NT2/D1 (cell line): ENCODE data around the gene PRRC1.

Experiments used
- DNase-seq: peaks from one replicate; pipeline ENCODE4 v3.0.0-alpha.2; 2011; ENCODE audit warnings: low read depth, low spot score
- H3K27me3 ChIP-seq: 2 replicates; pipeline ENCODE4 v1.6.0; 2011; ENCODE audit warnings: mild to moderate bottlenecking; ENCODE audit not compliant: insufficient read length, insufficient read depth
- H3K36me3 ChIP-seq: 2 replicates; pipeline ENCODE4 v1.6.1; 2011; ENCODE audit warnings: mild to moderate bottlenecking, low read length, mixed read lengths; ENCODE audit not compliant: insufficient read depth, insufficient read length
- H3K4me1 ChIP-seq: 2 replicates; pipeline ENCODE4 v1.5.1; 2011; ENCODE audit not compliant: insufficient read depth, insufficient read length
- H3K4me3 ChIP-seq: 2 replicates; pipeline ENCODE4 v1.5.1; 2011; ENCODE audit warnings: low read depth; ENCODE audit not compliant: insufficient read length
- H3K9ac ChIP-seq: 2 replicates; pipeline ENCODE4 v1.6.0; 2011; ENCODE audit warnings: low read depth; ENCODE audit not compliant: insufficient read length
- H3K9me3 ChIP-seq: 2 replicates; pipeline ENCODE4 v1.5.1; 2011; ENCODE audit warnings: mild to moderate bottlenecking, low read length; ENCODE audit not compliant: insufficient read depth
- SUZ12 ChIP-seq: IDR thresholded peaks from 2 replicates; pipeline ENCODE4 v1.6.1; 2011; ENCODE audit not compliant: insufficient read length, insufficient read depth; ENCODE audit errors: extremely low read depth
- YY1 ChIP-seq: IDR thresholded peaks from 2 replicates; pipeline ENCODE4 v1.6.1; 2011; ENCODE audit not compliant: insufficient read length, insufficient read depth
- ZNF274 ChIP-seq: IDR thresholded peaks from 2 replicates; pipeline ENCODE4 v1.6.1; 2011; ENCODE audit warnings: mild to moderate bottlenecking, low read depth, low read length

Gene PRRC1

GRCh38 chr5:127506616-127507015 lies 10.8 kb upstream of the PRRC1 start:
- no peak overlapping the region for H3K9ac ChIP-seq
- DNase-seq = no peak
- H3K9me3 ChIP-seq = no peaks in the 10 kb centered on the region
- no peaks in the 10 kb centered on the region for H3K4me1 ChIP-seq
- no peaks in the 10 kb centered on the region for H3K36me3 ChIP-seq
- TF ChIP-seq ZNF274 = no peak
- TF ChIP-seq YY1 = no peak
- no peak for TF ChIP-seq SUZ12
- no peaks in the 10 kb centered on the region for H3K27me3 ChIP-seq
- no peak overlapping the region for H3K4me3 ChIP-seq

DNA sequence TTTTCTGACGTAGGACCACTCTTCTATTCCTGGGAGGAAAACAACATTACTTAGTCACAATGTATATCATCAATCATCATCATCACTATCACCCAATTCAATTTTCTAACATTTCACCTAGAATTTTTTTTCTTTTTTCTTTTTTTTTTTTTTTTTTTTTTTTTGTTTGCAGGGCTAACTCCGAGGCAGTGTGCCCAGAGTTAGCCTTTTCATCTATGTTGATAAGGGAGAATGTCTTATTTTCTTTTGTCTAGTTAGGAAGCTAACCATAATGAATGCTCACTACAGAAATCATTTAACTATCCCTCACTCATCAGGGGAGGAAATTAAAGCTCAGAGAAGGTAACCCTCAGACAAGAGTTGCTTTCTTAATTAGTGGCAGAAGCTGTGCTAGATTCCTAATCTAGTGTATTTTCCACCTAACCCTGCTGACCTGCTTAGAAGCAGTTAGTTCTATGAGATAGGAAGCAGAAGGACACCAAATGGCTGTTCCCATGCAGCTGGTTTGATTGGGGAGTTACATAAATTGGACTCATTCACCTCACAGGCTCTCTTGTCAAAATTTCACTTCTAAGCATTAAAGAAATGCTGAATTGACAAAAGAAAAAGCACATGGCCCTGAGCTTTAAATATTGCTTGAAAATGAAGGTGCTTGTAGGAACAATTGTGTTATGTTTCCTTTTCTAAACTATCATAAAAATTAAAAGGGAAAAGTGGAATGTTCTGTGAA lies 8.6 kb upstream of the PRRC1 start:
- Histone ChIP-seq H3K36me3 (no peaks in the 10 kb centered on the region), H3K4me1 (no peaks in the 10 kb centered on the region), H3K9me3 (no peaks in the 10 kb centered on the region), H3K9ac (no peak overlapping the region), H3K4me3 (no peak overlapping the region), H3K27me3 (no peaks in the 10 kb centered on the region)
- no peak for DNase-seq
- TF ChIP-seq SUZ12 = no peak

- no peaks in the 10 kb centered on the region for H3K36me3 ChIP-seq
- H3K4me1 ChIP-seq = no peaks in the 10 kb centered on the region
- TF ChIP-seq SUZ12 (no peak), ZNF274 (no peak), YY1 (no peak)
- no peak overlapping the region for H3K9ac ChIP-seq
- no peak for DNase-seq
- H3K27me3 ChIP-seq = no peaks in the 10 kb centered on the region
- no peak overlapping the region for H3K4me3 ChIP-seq
- H3K9me3 ChIP-seq = no peaks in the 10 kb centered on the region
These were observed 4.0 kb upstream of the PRRC1 start for GRCh38 chr5:127513408-127513970.

DNA sequence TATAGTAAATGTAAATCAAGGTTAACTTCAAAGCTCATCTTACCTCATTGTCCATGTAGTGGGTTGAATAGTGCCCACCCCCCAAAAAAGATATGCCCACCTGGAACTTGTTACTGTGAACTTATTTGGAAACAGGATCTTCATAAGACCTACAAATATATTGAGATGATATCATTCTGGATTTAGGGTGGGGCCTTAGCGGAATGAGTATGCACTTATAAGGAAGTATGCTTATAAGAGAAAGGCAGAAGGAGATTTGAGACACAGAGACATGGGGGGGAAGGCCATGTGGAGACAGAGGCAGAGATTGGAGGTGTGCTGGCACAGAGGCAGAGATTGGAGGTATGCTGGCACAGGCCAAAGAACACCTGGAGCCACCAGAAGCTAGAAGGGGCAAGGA lies 2.6 kb upstream of the PRRC1 start:
- no peak for DNase-seq
- no peak overlapping the region for H3K9ac ChIP-seq
- H3K4me3 ChIP-seq = no peak overlapping the region
- no peaks in the 10 kb centered on the region for H3K4me1 ChIP-seq
- H3K36me3 ChIP-seq = peaks cover 12% of the 10 kb centered on the region
- 0 out of 2 replicates have a peak, but pooled peaks cover 3% of the 10 kb centered on the region for H3K9me3 ChIP-seq
- H3K27me3 ChIP-seq = no peaks in the 10 kb centered on the region
- no peak for TF ChIP-seq YY1
- no peak for TF ChIP-seq SUZ12
- TF ChIP-seq ZNF274 = no peak

DNA sequence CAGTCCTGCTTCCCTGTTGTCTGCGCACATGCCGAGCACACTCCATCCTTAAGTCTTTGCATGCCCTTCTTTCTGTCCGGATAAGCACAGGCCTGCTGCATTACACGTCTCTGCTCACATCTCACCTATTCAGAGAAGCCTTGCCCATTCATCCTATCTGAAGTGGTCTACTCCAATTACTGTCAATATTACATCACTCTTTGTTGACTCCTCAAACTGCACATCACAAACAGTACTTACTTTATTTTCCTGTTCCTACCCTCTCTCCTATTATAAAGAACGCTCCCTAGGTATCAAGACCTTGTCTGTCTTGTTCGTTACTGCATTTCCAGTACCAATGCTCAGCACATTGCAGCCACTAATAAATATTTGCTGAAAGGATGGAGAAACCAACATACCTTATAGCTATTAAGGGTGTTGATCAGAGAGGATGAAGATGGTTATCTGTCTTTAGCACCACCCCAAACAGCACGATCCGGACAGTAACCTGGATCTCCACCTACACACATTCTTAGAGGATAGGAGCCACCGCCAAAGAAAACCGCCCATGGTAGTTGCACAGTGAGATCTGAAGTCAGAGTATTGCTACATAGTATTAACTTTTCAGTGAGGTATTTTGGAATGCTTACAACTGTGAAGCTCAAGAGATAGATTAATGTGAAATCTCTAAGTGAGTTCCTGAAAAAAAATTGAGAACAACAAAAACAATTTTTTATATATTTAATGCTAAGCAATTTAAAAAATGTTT lies 1.6 kb upstream of the PRRC1 start:
- Histone ChIP-seq H3K4me3 (no peak overlapping the region), H3K9me3 (peaks cover 13% of the 10 kb centered on the region), H3K36me3 (peaks cover 21% of the 10 kb centered on the region), H3K27me3 (no peaks in the 10 kb centered on the region), H3K9ac (no peak overlapping the region), H3K4me1 (no peaks in the 10 kb centered on the region)
- TF ChIP-seq ZNF274 = no peak
- no peak for TF ChIP-seq SUZ12
- TF ChIP-seq YY1 = no peak
- DNase-seq = no peak

GRCh38 chr5:127517110-127517479 lies 345 bp upstream of the PRRC1 start:
- peaks cover 32% of the 10 kb centered on the region for H3K36me3 ChIP-seq
- H3K9ac ChIP-seq = peak overlapping the region; percentile 66
- H3K4me3 ChIP-seq = peak overlapping the region; percentile 31
- DNase-seq = no peak
- no peaks in the 10 kb centered on the region for H3K27me3 ChIP-seq
- no peak for TF ChIP-seq YY1
- H3K4me1 ChIP-seq = no peaks in the 10 kb centered on the region
- H3K9me3 ChIP-seq = peaks cover 24% of the 10 kb centered on the region

- no peak for DNase-seq
- Histone ChIP-seq H3K9me3 (peaks cover 24% of the 10 kb centered on the region), H3K36me3 (peaks cover 43% of the 10 kb centered on the region), H3K27me3 (no peaks in the 10 kb centered on the region), H3K9ac (peak overlapping the region; percentile 92), H3K4me3 (peak overlapping the region; percentile 94), H3K4me1 (no peaks in the 10 kb centered on the region)
- TF ChIP-seq ZNF274 (no peak), YY1 (no peak), SUZ12 (no peak)
These were observed 830 bp downstream of the PRRC1 start for GRCh38 chr5:127518319-127518621.

- no peak for DNase-seq
- Histone ChIP-seq H3K36me3 (peaks cover 56% of the 10 kb centered on the region), H3K9me3 (peaks cover 24% of the 10 kb centered on the region), H3K4me1 (no peaks in the 10 kb centered on the region), H3K4me3 (no peak overlapping the region), H3K27me3 (no peaks in the 10 kb centered on the region), H3K9ac (no peak overlapping the region)
- TF ChIP-seq YY1 (no peak), SUZ12 (no peak), ZNF274 (no peak)
These were observed 2.1 kb downstream of the PRRC1 start for GRCh38 chr5:127519527-127519926.
